Left lung (tissue), 10 donors: ENCODE data around the gene ATP6V1B1. TPM values are rescaled to one million over a fixed set of nuclear protein-coding genes. Genes with fewer than 3 reads are reported as not detected.
A peak's percentile ranks its signal among the peaks of the same experiment; 100 is the strongest.

Source experiments
- ATAC-seq: fragments of 200-7000 bp; cut with Tn5 transposase; one replicate; pipeline ENCODE4 v1.9.1; 2020; ENCODE audit warnings: moderate library complexity
- DNase-seq, 4 donors: peaks; one replicate each; pipeline ENCODE4 v3.0.0-alpha.2; 2013 to 2020
- H3K27ac ChIP-seq, 2 donors: fragments of 200-600 bp; sonication (generic) in 1 of 2; one replicate each; pipeline versions ENCODE4 v1.5.0 to v1.8.0; 2020 to 2021
- H3K27me3 ChIP-seq, 2 donors: fragments of 200-600 bp; sonication (generic) in 1 of 2; one replicate each; pipeline versions ENCODE4 v1.5.0 to v1.8.0; 2020 to 2021
- H3K36me3 ChIP-seq, 2 donors: fragments of 200-600 bp; sonication (generic) in 1 of 2; one replicate each; pipeline versions ENCODE4 v1.5.0 to v1.8.0; 2020 to 2021
- H3K4me1 ChIP-seq, 2 donors: fragments of 200-600 bp; one replicate each; pipeline ENCODE4 v1.8.0; 2021
- H3K4me3 ChIP-seq, 2 donors: fragments of 200-600 bp; sonication (generic) in 1 of 2; one replicate each; pipeline versions ENCODE4 v1.5.0 to v1.8.0; 2020 to 2021; ENCODE audit warnings: mild to moderate bottlenecking in 1 of 2
- H3K9me3 ChIP-seq, 2 donors: fragments of 200-600 bp; sonication (generic) in 1 of 2; one replicate each; pipeline versions ENCODE4 v1.5.0 to v1.8.0; 2020 to 2021
- CTCF ChIP-seq, 2 donors: fragments of 200-600 bp; sonication (generic) in 1 of 2; IDR thresholded peaks; one replicate each; pipeline versions ENCODE4 v1.5.0 to v1.8.0; 2021; ENCODE audit warnings: antibody characterized with exemption in 2 of 2
- intact Hi-C, 2 donors: fragments of 100-400 bp; cut with DNase I; formaldehyde crosslinking; loops; one replicate each; pipeline versions ENCODE4 v1.11.2 to v1.14.2; 2022
- polyA plus RNA-seq, 6 donors: library from polyadenylated mRNA; unstranded; fragments of 120-200 nt; gene quantifications; one replicate each; pipeline ENCODE4 v1.2.1, GENCODE V29; 2013; ENCODE audit not compliant: insufficient read length in 6 of 6
- total RNA-seq, 2 donors: library from RNA; stranded (reverse); fragmentation: NEBNext Ultra II Directional; extraction: Animal tissue kit (Norgen Biotek cat#: 25700); gene quantifications; one replicate each; pipeline ENCODE4 v1.2.1, GENCODE V29; 2021
- donor health status: DM: no; HTN: yes; CAD: no.
- donor health status: DM: no; HTN: no; CAD: no.

The ATP6V1B1 gene
- total and polyA plus RNA-seq, 8 donors: 0.76 to 5.5 (median 4.7) TPM

DNA sequence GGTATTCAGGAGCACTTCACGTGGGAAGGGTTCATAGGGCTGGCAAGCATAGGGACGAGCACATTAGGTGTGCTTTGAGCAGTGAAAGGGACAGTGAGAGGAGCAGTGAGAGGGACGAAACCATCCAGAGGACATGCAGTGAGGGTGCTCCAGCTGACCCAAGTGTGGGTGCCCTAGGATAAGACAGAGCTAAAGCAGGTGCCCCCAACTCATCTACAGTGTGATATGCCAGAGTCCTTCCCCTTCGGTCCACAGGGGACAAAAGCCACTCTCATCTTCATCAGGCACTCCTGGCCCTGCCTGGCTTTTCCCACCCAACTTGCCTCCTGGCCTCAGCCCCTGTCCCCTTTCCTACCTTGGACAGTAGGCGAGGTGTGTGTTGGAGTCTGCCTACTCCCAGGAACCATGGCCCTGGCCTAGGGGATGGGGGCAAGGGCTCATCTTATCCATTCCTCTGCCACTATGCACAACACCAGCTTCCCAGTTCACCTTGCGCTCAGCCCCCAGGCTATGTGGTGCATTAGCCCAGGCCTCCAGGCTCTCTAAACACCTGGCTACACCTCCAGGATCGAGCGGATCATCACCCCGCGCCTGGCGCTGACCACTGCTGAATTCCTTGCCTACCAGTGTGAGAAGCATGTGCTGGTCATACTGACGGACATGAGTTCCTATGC is 26.6 kb downstream of the ATP6V1B1 start:
- peak in 1 of 4 donors; percentile 52 for DNase-seq
- intact Hi-C loops: no loop called here
- H3K27me3 ChIP-seq: peaks cover 4 to 65% of the 10 kb centered on the region in 2 donors

DNA sequence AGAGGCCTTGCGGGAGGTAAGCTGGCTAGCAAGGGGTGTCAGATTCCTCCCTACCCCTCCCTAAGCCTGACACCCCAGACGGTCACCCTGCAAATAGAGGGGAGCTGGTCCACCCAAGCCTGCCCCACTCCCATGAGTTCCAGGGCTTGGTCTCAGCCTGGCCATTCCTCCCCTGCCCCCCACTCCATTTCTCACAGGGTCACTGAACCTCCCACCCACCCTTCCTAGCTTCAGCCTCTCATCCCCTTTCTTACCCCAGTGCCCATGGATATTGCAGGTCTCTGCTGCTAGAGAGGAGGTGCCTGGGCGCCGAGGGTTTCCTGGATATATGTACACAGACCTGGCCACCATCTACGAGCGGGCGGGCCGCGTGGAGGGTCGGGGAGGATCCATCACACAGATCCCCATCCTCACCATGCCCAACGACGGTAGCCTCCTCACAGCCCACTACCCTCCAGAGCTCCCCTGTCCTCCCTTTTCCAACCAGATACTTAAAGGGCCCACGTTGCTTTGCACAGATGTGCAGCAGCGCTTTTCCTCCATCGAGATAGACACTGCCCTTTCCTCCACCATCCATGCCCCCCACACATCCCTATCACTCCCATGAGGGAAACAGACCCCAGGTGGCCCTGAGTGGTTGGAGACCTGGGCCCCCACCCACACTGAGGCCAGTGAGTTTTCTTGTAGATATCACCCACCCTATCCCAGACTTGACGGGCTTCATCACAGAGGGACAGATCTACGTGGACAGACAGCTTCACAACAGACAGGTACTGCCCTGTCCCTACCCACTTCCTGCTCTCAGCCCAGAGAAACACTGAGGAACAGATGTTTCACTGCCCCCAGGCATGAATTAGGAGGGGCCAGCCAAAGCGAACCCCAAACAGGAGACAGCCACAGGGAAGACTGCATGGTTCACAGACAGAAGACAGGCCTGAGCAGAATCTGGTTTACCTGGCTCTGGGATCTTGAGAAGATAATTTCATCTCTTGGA is 27.5 kb downstream of the ATP6V1B1 start:
- no peak overlapping the region for H3K4me3 ChIP-seq
- no peaks in the 10 kb centered on the region for H3K9me3 ChIP-seq
- no peaks in the 10 kb centered on the region for H3K36me3 ChIP-seq
- DNase-seq (peak in 1 of 4 donors; percentile 67), ATAC-seq (no peak)
- peaks cover 4 to 58% of the 10 kb centered on the region in 2 donors for H3K27me3 ChIP-seq
- H3K4me1 ChIP-seq: peaks cover 0 to 9% of the 10 kb centered on the region in 2 donors
- intact Hi-C loops: no loop called here
- no peak for TF ChIP-seq CTCF (IDR thresholded peaks at IDR 0.05)
- H3K27ac ChIP-seq: no peak overlapping the region

More for the DNA sequence above, 26.6 kb downstream of the ATP6V1B1 start:
- Histone ChIP-seq H3K9me3 (no peaks in the 10 kb centered on the region), H3K27ac (no peak overlapping the region), H3K4me1 (peaks cover 0 to 9% of the 10 kb centered on the region in 2 donors), H3K4me3 (no peak overlapping the region), H3K36me3 (no peaks in the 10 kb centered on the region)
- no peak for ATAC-seq
- TF ChIP-seq CTCF (IDR thresholded peaks at IDR 0.05): no peak

GRCh38 chr2:70964133-70964532 is 28.4 kb downstream of the ATP6V1B1 start:
- no peak for TF ChIP-seq CTCF (IDR thresholded peaks at IDR 0.05)
- H3K27ac ChIP-seq: no peak overlapping the region
- ATAC-seq (no peak), DNase-seq (no peak)
- no peak overlapping the region for H3K4me3 ChIP-seq
- H3K4me1 ChIP-seq: peaks cover 0 to 9% of the 10 kb centered on the region in 2 donors
- no peaks in the 10 kb centered on the region for H3K36me3 ChIP-seq
- H3K9me3 ChIP-seq: no peaks in the 10 kb centered on the region
- intact Hi-C loops: no loop called here
- H3K27me3 ChIP-seq: peaks cover 4 to 63% of the 10 kb centered on the region in 2 donors

GRCh38 chr2:70964596-70965386 is 29.1 kb downstream of the ATP6V1B1 start:
- H3K27me3 ChIP-seq: peaks cover 4 to 63% of the 10 kb centered on the region in 2 donors
- H3K4me1 ChIP-seq: peaks cover 0 to 9% of the 10 kb centered on the region in 2 donors
- DNase-seq (peak; percentile 49 to 90 (median 62)), ATAC-seq (peak; percentile 90)
- intact Hi-C loops: no loop called here
- no peaks in the 10 kb centered on the region for H3K9me3 ChIP-seq
- peak overlapping the region; percentile 35 to 38 for H3K4me3 ChIP-seq
- TF ChIP-seq CTCF (IDR thresholded peaks at IDR 0.05): peak; percentile 64 to 78
- H3K27ac ChIP-seq: no peak overlapping the region
- no peaks in the 10 kb centered on the region for H3K36me3 ChIP-seq
